PC-9 (cell line): ENCODE results near the gene ZNF714. TPM values are rescaled to one million over a fixed set of nuclear protein-coding genes. Genes with fewer than 3 reads are reported as not detected.

Source experiments
- BruUV-seq: library from RNA; stranded (reverse); fragments of 400-500 nt; replicated peaks from 2 replicates; lab custom pipeline; 2021; lab: Mats Ljungman, UMichigan
- CTCF ChIA-PET: fragments of 300-600 bp; sonication (Branson Sonifier 250); formaldehyde crosslinking; loops from one replicate; lab custom pipeline; 2022; ENCODE audit warnings: antibody characterized with exemption; lab: Charles Lee
- POLR2A ChIA-PET: fragments of 300-600 bp; sonication (Branson Sonifier 250); formaldehyde crosslinking; loops from one replicate; lab custom pipeline; 2022; ENCODE audit warnings: antibody characterized with exemption; ENCODE audit not compliant: unreplicated experiment; lab: Charles Lee
- DNase-seq, 2 experiments: peaks; one replicate each; pipeline versions ENCODE4 v3.0.0 to v3.0.0-alpha.2; 2015 to 2022; ENCODE audit warnings: mixed read lengths in 1 of 2
- H2AFZ ChIP-seq: fragments of 200-600 bp; sonication (generic); 2 replicates; pipeline ENCODE4 v1.8.1; 2017; ENCODE audit warnings: antibody characterized with exemption
- H3F3A ChIP-seq: fragments of 200-600 bp; sonication (generic); 2 replicates; pipeline ENCODE4 v1.8.1; 2017; ENCODE audit warnings: antibody characterized with exemption, mild to moderate bottlenecking, low read depth; ENCODE audit not compliant: insufficient read depth
- H3K27ac ChIP-seq: fragments of 200-600 bp; sonication (generic); 2 replicates; pipeline ENCODE4 v1.6.1; 2016; ENCODE audit warnings: mixed run types
- H3K27me3 ChIP-seq: fragments of 200-600 bp; sonication (generic); 2 replicates; pipeline ENCODE4 v1.6.1; 2016; ENCODE audit warnings: low read depth, mixed run types; ENCODE audit not compliant: insufficient read depth
- H3K36me3 ChIP-seq: fragments of 200-600 bp; sonication (generic); 2 replicates; pipeline ENCODE4 v1.6.1; 2016; ENCODE audit warnings: low read depth, mixed run types
- H3K4me1 ChIP-seq: fragments of 200-600 bp; sonication (generic); replicated peaks from 2 replicates; pipeline ENCODE4 v1.6.1; 2016; ENCODE audit warnings: mixed run types; ENCODE audit not compliant: insufficient read depth
- H3K4me2 ChIP-seq: fragments of 200-600 bp; sonication (generic); 2 replicates; pipeline ENCODE4 v1.6.1; 2017; ENCODE audit warnings: mixed run types
- H3K4me3 ChIP-seq: fragments of 200-600 bp; sonication (generic); 2 replicates; pipeline ENCODE4 v1.6.1; 2016; ENCODE audit warnings: mixed run types
- H3K79me2 ChIP-seq: fragments of 200-600 bp; sonication (generic); 2 replicates; pipeline ENCODE4 v1.6.1; 2017; ENCODE audit warnings: low read depth, mixed run types
- H3K9me2 ChIP-seq: fragments of 200-600 bp; sonication (generic); 2 replicates; pipeline ENCODE4 v1.8.1; 2017; ENCODE audit warnings: mild to moderate bottlenecking; ENCODE audit not compliant: insufficient read depth
- H3K9me3 ChIP-seq: fragments of 200-600 bp; sonication (generic); 2 replicates; pipeline ENCODE4 v1.8.1; 2016; ENCODE audit warnings: low read depth; ENCODE audit not compliant: insufficient read depth
- H4K20me1 ChIP-seq: fragments of 200-600 bp; sonication (generic); 2 replicates; pipeline ENCODE4 v1.8.1; 2017; ENCODE audit not compliant: insufficient read depth
- CTCF ChIP-seq: fragments of 200-600 bp; sonication (generic); conservative IDR thresholded peaks from 2 replicates; pipeline ENCODE4 v1.6.1; 2017; ENCODE audit warnings: mixed run types, antibody characterized with exemption, mild to moderate bottlenecking, moderate library complexity
- EZH2 ChIP-seq: fragments of 200-600 bp; sonication (generic); IDR thresholded peaks from 2 replicates; pipeline ENCODE4 v1.8.0; 2017; ENCODE audit warnings: antibody characterized with exemption, low read depth
- intact Hi-C: fragments of 100-400 bp; cut with micrococcal nuclease; formaldehyde crosslinking; loops from one replicate; pipeline ENCODE4 v1.10.0; 2022; ENCODE audit not compliant: unreplicated experiment
- total RNA-seq: library from RNA; stranded (reverse); gene quantifications from 2 replicates; pipeline ENCODE4 v1.2.3, GENCODE V29; 2021

Gene ZNF714
- total RNA-seq, 1 experiment from 2014 or later, result 8.0 TPM

GRCh38 chr19:21143428-21143827, 61.4 kb downstream of the ZNF714 start:
- no peaks in the 10 kb centered on the region for H4K20me1 ChIP-seq
- intact Hi-C loops, result loop anchor here (5.0 kb wide), 2 partner anchors 121 to 221 kb away; partner anchors contain the start of genes ZNF430 and ZNF85
- H3K36me3 ChIP-seq, result peaks cover 41% of the 10 kb centered on the region
- H3K9me3 ChIP-seq, result peaks cover 13% of the 10 kb centered on the region; the same call in 1 of the 2 replicates
- H2AFZ ChIP-seq, result no peak overlapping the region
- peaks cover 10% of the 10 kb centered on the region; the same call in 1 of the 2 replicates for H3F3A ChIP-seq
- H3K79me2 ChIP-seq, result peaks cover 27% of the 10 kb centered on the region
- TF ChIP-seq EZH2 (no peak), CTCF (no peak)
- TSS peak; percentile 100 for BruUV-seq
- DNase-seq, result peak in 1 of 2 experiments; percentile 2
- peak overlapping the region; percentile 59 for H3K27ac ChIP-seq
- no peaks in the 10 kb centered on the region for H3K9me2 ChIP-seq
- H3K4me3 ChIP-seq, result peak overlapping the region; percentile 68; the same call in 1 of the 2 replicates
- H3K4me2 ChIP-seq, result peak overlapping the region; percentile 77
- peaks cover 22% of the 10 kb centered on the region for H3K4me1 ChIP-seq
- no peaks in the 10 kb centered on the region for H3K27me3 ChIP-seq
- ChIA-PET POLR2A (interaction anchor here (0.5 to 0.6 kb wide), 2 partner anchors 570 to 1322 kb away, joined by 4 to 6 read pairs; partner anchors contain the start of gene ZNF506), CTCF (no interaction called here)

DNA sequence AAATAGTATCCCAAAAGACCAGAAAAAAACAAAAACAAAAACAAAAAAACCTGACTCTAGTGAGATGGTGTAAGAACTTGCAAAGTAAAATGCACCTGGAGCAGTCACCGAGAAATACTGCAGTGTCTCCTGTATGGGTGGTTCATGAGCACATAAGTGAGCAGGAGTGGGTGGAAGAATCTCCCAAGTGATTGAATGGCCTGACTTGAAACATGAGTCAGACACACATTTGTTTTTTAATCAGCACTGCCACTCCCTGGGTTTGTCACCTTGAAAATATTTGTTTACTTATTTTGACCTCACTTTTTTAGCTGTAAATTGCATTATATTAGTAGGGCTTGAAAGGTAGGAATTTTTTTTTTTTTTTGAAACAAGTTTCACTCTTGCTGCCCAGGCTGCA, 61.9 kb downstream of the ZNF714 start:
- peak overlapping the region; percentile 68; the same call in 1 of the 2 replicates for H3K4me3 ChIP-seq
- no peaks in the 10 kb centered on the region for H4K20me1 ChIP-seq
- peak; percentile 43 to 93 for DNase-seq
- H3K4me1 ChIP-seq, result peaks cover 22% of the 10 kb centered on the region
- H3F3A ChIP-seq, result peaks cover 10% of the 10 kb centered on the region; the same call in 1 of the 2 replicates
- no peaks in the 10 kb centered on the region for H3K9me2 ChIP-seq
- intact Hi-C loops, result loop anchor here (5.0 kb wide), 2 partner anchors 122 to 222 kb away; partner anchors contain the start of genes ZNF430 and ZNF85
- H3K27me3 ChIP-seq, result no peaks in the 10 kb centered on the region
- peak overlapping the region; percentile 59 for H3K27ac ChIP-seq
- peaks cover 45% of the 10 kb centered on the region for H3K36me3 ChIP-seq
- ChIA-PET CTCF (no interaction called here), POLR2A (interaction anchor here (0.6 kb wide), 1 partner anchor 570 kb away, joined by 6 read pairs; no protein-coding TSS in a partner anchor)
- peaks cover 27% of the 10 kb centered on the region for H3K79me2 ChIP-seq
- no peak overlapping the region for H2AFZ ChIP-seq
- no peak for TF ChIP-seq CTCF
- no peak for TF ChIP-seq EZH2
- H3K4me2 ChIP-seq, result peak overlapping the region; percentile 77
- no TSS peak for BruUV-seq
- H3K9me3 ChIP-seq, result peaks cover 17% of the 10 kb centered on the region; the same call in 1 of the 2 replicates

- Histone ChIP-seq H3K9me3 (peaks cover 17% of the 10 kb centered on the region; the same call in 1 of the 2 replicates), H3K27ac (no peak overlapping the region), H3K4me2 (no peak overlapping the region), H3F3A (peaks cover 10% of the 10 kb centered on the region; the same call in 1 of the 2 replicates), H3K36me3 (peaks cover 60% of the 10 kb centered on the region), H3K27me3 (no peaks in the 10 kb centered on the region), H3K9me2 (no peaks in the 10 kb centered on the region), H4K20me1 (no peaks in the 10 kb centered on the region), H3K79me2 (peaks cover 22% of the 10 kb centered on the region), H3K4me3 (no peak overlapping the region), H3K4me1 (peaks cover 22% of the 10 kb centered on the region), H2AFZ (no peak overlapping the region)
- DNase-seq, result no peak
- intact Hi-C loops, result no loop called here
- ChIA-PET POLR2A (no interaction called here), CTCF (no interaction called here)
- TF ChIP-seq CTCF, result no peak
- TF ChIP-seq EZH2, result no peak
- BruUV-seq, result no TSS peak
Observed at GRCh38 chr19:21147540-21147939, 65.5 kb downstream of the ZNF714 start.
